ENCODE data around the gene TESK2.

TESK2 gene

DNA sequence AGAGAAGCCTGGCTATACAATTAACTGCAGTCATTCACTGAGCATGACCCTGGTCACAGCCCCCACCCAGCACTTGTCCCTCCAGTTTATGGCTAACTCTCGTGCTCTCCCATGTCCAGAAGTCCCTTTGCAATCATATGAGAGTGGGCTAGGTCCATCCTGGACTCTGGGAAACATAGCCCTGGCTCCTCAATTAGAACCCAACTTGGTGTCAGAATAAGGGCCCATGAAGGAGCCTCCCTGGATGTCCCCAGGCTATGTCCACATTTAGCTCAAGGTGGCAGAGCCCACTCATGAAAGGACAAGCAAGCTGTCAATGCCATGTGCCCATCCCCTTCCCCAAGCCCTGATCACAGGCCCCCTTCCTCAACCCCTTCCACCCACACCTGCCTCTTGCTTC, 191.7 kb downstream of the TESK2 start:
- DNase-seq: no peak

DNA sequence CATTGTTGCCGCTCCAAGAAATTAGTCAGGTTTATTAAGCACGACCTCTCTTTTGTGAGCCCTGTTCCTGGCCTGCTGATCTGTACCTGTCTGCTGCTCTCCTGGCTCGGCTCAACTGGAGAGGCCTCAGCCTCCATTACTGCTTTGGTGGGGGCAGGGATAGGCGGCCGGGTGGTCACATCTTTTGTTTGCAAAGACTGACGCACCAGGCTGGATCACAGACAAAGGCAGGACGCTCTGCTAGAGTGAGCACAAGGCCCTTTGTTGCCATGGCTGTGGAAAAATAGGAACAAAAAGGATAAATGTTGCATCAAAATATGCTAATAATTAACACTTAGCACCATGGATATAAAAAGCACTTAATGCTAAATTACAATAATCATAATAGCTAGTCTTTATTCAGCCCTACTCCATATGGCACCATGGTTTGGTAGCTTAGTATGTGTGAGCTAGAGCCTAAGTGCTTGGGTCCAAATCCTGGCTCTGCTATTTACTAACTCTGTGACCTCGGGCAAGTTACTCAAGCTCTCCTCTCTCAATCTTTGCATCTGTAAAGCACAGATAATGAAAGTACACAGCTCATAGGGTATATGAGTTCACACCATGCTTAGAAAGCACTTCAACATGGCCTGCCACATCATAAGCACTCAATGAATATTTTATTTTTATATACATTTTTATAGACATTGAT, 193.2 kb downstream of the TESK2 start:
- DNase-seq: no peak

All from activated effector memory CD4-positive, alpha-beta T cell treated with anti-CD3 and anti-CD28 coated beads, Interleukin-2, amount 50 U/mL, for 16 hours (primary cell).